Measurements from ENCODE around the gene BCL6. TPM values are rescaled to one million over a fixed set of nuclear protein-coding genes. Genes with fewer than 3 reads are reported as not detected.

BCL6 gene
- total and polyA plus RNA-seq, 2 of the 8 experiments (the other 6 are each of a cell fraction or from before 2014, with no cell fraction given), result 5.7 to 10.4 TPM

DNA sequence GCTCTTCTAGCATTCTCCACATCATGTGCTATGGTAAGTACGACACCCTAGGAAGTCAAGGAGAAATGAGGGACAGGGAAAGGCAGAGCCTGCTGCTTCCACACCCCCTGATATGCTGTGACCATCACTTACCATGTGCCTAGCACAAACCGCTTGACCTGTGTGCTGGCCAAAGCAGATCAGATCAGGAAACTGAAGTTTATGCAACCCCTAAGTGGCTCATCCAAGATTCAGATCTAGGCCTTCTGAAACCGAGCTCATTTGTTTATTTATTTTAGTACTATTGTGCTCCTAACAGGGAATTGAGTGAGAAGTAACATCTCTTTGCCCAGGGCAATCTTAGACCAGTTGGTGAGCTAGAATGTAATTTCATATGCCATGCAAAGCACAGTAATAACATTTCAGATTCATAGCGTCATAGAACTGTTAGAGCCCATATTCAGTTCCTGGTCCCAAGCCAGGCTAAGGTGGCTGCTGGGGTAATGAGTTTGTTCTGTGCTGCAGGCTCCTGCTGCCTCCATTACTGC, 42.7 kb downstream of the BCL6 start, which contains the start of gene RTP2 (continued):
- TF ChIP-seq EZH2 (IDR thresholded peaks at IDR 0.05; ENCODE audit: low read depth, low read length, severe bottlenecking) (no peak), CHD2 (IDR thresholded peaks at IDR 0.05; ENCODE audit: low read length) (no peak), RBBP5 (IDR thresholded peaks at IDR 0.05; ENCODE audit: borderline replicate concordance, low read depth, low read length) (no peak), HDAC2 (IDR thresholded peaks at IDR 0.05; ENCODE audit: borderline replicate concordance in 1 of 2, low read depth in 2 of 2, low read length in 2 of 2) (no peak)
